DOHH2 (cell line): ENCODE results near the gene FAM186B.

Experiments used
- CTCF ChIP-seq: fragments of 200-600 bp; sonication (generic); IDR thresholded peaks from one replicate; pipeline ENCODE4 v1.5.1; 2014; ENCODE audit warnings: antibody characterized with exemption, mild to moderate bottlenecking, low read depth, low read length; ENCODE audit not compliant: poor library complexity, severe bottlenecking
- EZH2phosphoT487 ChIP-seq: fragments of 200-600 bp; sonication (generic); IDR thresholded peaks from 2 replicates; pipeline ENCODE4 v1.6.1; 2017; ENCODE audit warnings: borderline replicate concordance, mild to moderate bottlenecking, antibody characterized with exemption, low read length, moderate library complexity, mixed read lengths

GRCh38 chr12:49545815-49546214 lies 59.6 kb downstream of the FAM186B start:
- TF ChIP-seq CTCF (no peak), EZH2phosphoT487 (no peak)
